Body of pancreas (tissue), 4 donors: ENCODE measurements around the gene SORL1. TPM values are rescaled to one million over a fixed set of nuclear protein-coding genes. Genes with fewer than 3 reads are reported as not detected.

ENCODE experiments used
- ATAC-seq: fragments of 150-250 bp; one replicate; pipeline ENCODE4 v1.9.1; 2016
- DNase-seq, 4 donors: peaks; one replicate each; pipeline ENCODE4 v3.0.0-alpha.2; 2019
- H3K27ac ChIP-seq, 4 donors: fragments of 200-600 bp; sonication (generic); 1 replicate in 3 of 4; 2 replicates in 1 of 4; pipeline versions ENCODE4 v1.5.1 to v1.6.1; 2016 to 2019; ENCODE audit warnings: mild to moderate bottlenecking in 1 of 4, mixed read lengths in 1 of 4, moderate library complexity in 1 of 4
- H3K27me3 ChIP-seq, 2 donors: fragments of 200-600 bp; sonication (generic); one replicate each; pipeline ENCODE4 v1.6.0; 2016; ENCODE audit warnings: mild to moderate bottlenecking in 1 of 2
- H3K36me3 ChIP-seq, 2 donors: fragments of 200-600 bp; sonication (generic); replicated peaks in 1 of 2; 2 replicates each; pipeline ENCODE4 v1.5.1; 2016; ENCODE audit warnings: low read depth in 2 of 2; ENCODE audit not compliant: insufficient read depth in 1 of 2
- H3K4me1 ChIP-seq: fragments of 200-600 bp; sonication (generic); one replicate; pipeline ENCODE4 v1.6.0; 2016
- H3K4me3 ChIP-seq, 2 donors: fragments of 200-600 bp; sonication (generic); 1 replicate in 1 of 2; 2 replicates in 1 of 2; pipeline ENCODE4 v1.5.1; 2016 to 2019
- H3K9me3 ChIP-seq, 3 donors: fragments of 200-600 bp; sonication (generic); 1 replicate in 2 of 3; 2 replicates in 1 of 3; pipeline ENCODE4 v1.5.1; 2016
- CTCF ChIP-seq, 7 experiments: fragments of 450-650 bp in 4 of 7; fragments of 200-600 bp in 3 of 7; sonication (generic) in 3 of 7; IDR thresholded peaks; one replicate each; pipeline ENCODE4 v1.5.1; 2016 to 2019; ENCODE audit warnings: antibody characterized with exemption in 7 of 7
- POLR2A ChIP-seq, 3 donors: fragments of 450-650 bp; IDR thresholded peaks; one replicate each; pipeline ENCODE4 v1.6.1; 2016; ENCODE audit warnings: antibody characterized with exemption in 3 of 3, mild to moderate bottlenecking in 2 of 3
- WGBS, 2 donors: methylation state at CpG; one replicate each; pipeline ENCODE4 v1.1.5; 2017; 5-methylcytosine and 5-hydroxymethylcytosine counted together
- intact Hi-C: fragments of 100-400 bp; cut with DNase I; formaldehyde crosslinking; loops from one replicate; pipeline ENCODE4 v1.15.1; 2023
- total RNA-seq, 2 donors: library from RNA; depleted of rRNA; stranded (reverse); fragments of >200 nt; gene quantifications; one replicate each; pipeline ENCODE4 v1.1.0, GENCODE V29; 2016

Gene SORL1
- total RNA-seq, 2 donors from 2014 or later = 25.1 to 26.5 TPM

- Histone ChIP-seq H3K27me3 (no peaks in the 10 kb centered on the region), H3K9me3 (no peaks in the 10 kb centered on the region), H3K27ac (no peak overlapping the region), H3K4me1 (peaks cover 12% of the 10 kb centered on the region), H3K36me3 (no peaks in the 10 kb centered on the region), H3K4me3 (no peak overlapping the region)
- TF ChIP-seq POLR2A (IDR thresholded peaks at IDR 0.05) = no peak
- TF ChIP-seq CTCF (IDR thresholded peaks at IDR 0.05) = no peak
- intact Hi-C loops = no loop called here
- ATAC-seq (no peak), DNase-seq (no peak)
- 78 to 83% methylated on average over 9 to 12 of the region's 12 CpGs for WGBS, 2 donors
Observed at GRCh38 chr11:121471167-121471566, 19.1 kb downstream of the SORL1 start.

GRCh38 chr11:121472312-121472711, 20.2 kb downstream of the SORL1 start:
- Histone ChIP-seq H3K36me3 (no peaks in the 10 kb centered on the region), H3K4me1 (peaks cover 3% of the 10 kb centered on the region), H3K4me3 (no peak overlapping the region), H3K9me3 (no peaks in the 10 kb centered on the region), H3K27me3 (no peaks in the 10 kb centered on the region), H3K27ac (no peak overlapping the region)
- WGBS, 2 donors = 57 to 64% methylated on average over 2 of the region's 2 CpGs
- ATAC-seq (no peak), DNase-seq (no peak)
- intact Hi-C loops = no loop called here
- no peak for TF ChIP-seq CTCF (IDR thresholded peaks at IDR 0.05)
- no peak for TF ChIP-seq POLR2A (IDR thresholded peaks at IDR 0.05)

- H3K27ac ChIP-seq = no peak overlapping the region
Observed at GRCh38 chr11:121473064-121473777, 21.1 kb downstream of the SORL1 start.

GRCh38 chr11:121474680-121475079, 22.6 kb downstream of the SORL1 start:
- H3K27ac ChIP-seq = no peak overlapping the region
- no peaks in the 10 kb centered on the region for H3K27me3 ChIP-seq
- DNase-seq (no peak), ATAC-seq (no peak)
- WGBS, 2 donors = 95 to 97% methylated on average over 7 of the region's 7 CpGs
- TF ChIP-seq POLR2A (IDR thresholded peaks at IDR 0.05) = no peak
- TF ChIP-seq CTCF (IDR thresholded peaks at IDR 0.05) = no peak
- intact Hi-C loops = no loop called here
- H3K4me3 ChIP-seq = no peak overlapping the region
- no peaks in the 10 kb centered on the region for H3K9me3 ChIP-seq
- peaks cover 13% of the 10 kb centered on the region for H3K4me1 ChIP-seq
- no peaks in the 10 kb centered on the region for H3K36me3 ChIP-seq

More at GRCh38 chr11:121473064-121473777, 21.1 kb downstream of the SORL1 start:
- peak; percentile 40 for ATAC-seq
- Histone ChIP-seq H3K4me1 (peaks cover 3% of the 10 kb centered on the region), H3K4me3 (no peak overlapping the region), H3K27me3 (no peaks in the 10 kb centered on the region), H3K36me3 (no peaks in the 10 kb centered on the region), H3K9me3 (no peaks in the 10 kb centered on the region)
- intact Hi-C loops = no loop called here
- DNase-seq = peak in 1 of 4 donors; percentile 40
- 62 to 77% methylated on average over 8 of the region's 8 CpGs for WGBS, 2 donors
- TF ChIP-seq CTCF (IDR thresholded peaks at IDR 0.05) (no peak), POLR2A (IDR thresholded peaks at IDR 0.05) (no peak)
